ENCODE data around the gene COG7.
"Not testable (repeated sequence)": the region's sequence is repeated elsewhere in the genome, so short reads cannot be mapped to it uniquely, and the experiment has no call there.

COG7 gene

DNA sequence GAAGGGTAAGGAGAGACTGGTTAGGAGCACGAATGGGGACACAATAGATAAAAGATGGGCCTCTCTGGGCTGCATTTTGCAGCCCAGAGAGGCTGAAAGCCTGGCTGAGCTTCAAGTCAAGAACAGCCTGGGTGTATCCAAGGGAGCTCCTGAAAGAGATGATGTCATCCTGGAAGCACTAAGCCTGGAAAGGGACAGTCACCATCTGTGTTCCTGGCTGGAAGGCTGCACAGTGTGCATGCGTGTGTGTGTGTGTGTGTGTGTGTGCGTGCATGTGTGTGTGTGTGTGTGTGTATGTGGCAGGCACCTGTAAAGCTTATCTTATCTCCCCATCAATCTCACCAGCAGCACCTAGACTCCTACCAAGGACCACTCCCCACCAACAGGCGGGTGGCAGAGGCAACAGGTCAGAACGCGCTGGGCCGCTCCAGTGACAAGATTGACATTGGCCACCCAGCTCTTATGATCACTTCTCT lies 44.1 kb downstream of the COG7 start:
- no peak for DNase-seq

DNA sequence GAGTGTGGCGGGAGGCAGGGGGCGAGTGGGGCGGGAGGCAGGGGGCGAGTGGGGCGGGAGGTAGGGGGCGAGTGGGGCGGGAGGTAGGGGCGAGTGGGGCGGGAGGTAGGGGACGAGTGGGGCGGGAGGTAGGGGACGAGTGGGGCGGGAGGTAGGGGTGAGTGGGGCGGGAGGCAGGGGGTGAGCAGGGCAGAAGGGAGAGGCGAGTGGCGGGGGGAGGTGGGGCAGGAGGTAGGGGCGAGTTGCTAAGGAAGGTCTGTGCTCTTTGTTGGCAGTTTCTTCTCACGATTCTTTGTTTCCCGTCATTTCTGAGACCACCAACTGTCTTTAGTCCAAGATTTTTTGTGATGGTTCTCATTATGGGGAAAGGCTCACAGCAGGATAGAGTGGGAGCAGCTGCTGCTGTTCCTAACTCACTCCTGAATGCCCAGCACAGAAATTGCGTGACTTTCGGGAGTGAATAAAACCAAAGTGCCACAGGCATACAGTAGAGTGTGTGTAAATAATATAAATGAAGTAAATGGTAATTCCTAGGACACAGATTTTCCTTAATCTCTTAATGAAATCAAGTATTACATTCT lies 44.7 kb downstream of the COG7 start:
- DNase-seq, result no peak

DNA sequence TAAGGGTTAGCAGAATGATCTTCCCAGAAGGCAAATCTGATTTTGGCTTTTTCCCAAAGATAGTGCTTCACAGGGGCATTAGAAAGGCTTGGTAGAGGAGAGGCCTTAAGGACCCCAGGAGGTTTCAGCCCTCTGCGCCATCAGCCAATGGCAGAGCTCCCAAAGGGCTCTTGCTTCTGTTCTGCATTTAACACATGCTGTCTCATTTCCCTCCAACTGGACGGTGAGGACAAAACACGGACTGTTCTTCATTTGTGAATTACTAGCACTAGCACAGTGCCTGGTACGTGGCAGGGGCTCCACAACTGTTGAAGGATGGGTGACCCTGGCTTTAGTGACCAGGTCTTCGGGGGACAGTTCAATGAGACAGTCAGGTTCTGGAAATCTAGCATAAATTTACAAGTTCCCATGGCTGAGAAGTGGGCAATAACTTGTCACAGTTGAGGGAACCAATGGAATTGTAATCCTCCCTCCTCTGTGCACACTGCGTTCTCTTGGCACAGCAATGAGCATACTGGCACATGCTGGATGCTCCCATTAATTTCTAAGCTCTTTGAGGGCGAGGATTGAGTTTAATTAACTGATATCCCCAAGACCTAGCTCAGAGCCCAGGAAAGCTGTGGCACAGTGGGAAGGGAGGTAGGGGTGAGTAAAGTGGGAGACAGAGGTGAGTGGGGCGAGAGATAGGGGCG lies 45.4 kb downstream of the COG7 start:
- no peak for DNase-seq

DNA sequence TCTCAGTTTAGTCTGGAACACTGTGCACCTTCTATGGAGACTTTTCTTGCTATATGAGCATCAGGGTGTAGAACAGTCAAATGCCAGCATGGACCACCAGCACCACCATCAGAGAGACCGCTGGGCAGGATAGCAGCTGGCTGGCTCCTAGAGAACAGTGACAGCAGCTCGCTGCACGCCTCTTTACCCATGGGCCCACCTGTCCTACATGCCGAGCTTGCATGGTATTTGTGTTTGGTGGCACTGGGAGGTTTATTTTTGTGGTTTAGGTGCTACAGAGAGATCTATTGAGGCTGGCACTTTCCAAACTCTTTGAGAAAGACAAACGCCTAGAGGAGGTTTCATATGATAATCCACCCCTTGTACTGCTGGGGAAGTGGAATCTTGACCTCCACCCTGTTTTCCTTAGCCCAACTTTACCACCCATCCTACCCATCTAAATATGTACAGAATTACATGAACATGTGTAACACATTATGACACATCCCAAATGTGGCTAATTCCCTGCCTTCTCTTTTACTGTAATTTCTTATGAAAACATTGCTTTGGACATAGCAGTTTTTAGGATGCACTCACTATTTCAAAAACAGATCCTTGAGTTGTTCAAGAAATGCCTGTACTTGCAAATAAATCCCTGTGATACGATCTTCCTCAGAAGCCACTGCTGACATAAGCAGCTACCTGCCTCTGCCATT lies 46.3 kb downstream of the COG7 start:
- DNase-seq, result no peak

DNA sequence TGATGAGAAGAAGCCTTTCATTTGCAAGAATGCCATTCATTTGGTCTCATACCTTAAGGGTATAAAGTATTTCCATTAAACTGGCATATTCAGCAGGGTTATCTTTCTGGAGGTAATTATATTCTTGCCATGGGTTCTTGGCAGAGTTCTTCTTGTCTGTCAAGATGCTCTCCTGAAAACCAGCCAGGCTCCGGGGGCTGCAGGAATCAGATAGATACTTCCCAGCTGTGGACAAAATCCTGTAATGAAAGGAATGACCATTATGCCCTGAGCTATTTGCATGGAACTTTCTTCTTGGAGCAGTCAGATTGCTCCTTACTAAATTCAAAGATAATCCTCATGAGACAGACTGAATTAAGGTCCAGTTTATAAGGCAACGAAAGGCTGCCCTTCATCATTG lies 47.0 kb downstream of the COG7 start:
- DNase-seq, result no peak

DNA sequence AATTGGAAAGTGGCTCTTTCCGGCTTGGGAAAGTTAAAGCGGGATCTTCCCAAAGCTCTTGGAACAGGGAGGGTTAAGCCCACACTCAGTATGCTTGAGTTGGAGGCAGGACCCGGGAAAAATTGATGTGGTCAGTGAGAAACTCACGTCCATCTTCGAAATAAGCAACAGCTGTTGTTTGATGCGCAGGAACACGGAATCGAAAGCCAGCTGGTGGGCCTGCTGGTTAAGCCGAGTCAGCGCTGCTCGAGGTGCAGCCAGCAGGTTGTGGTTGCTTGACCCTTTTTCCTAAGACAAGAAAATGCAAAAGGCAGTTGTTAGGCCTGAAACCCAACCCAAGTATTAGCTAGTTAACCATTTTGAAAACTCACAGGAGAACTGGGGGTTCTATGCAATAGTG lies 49.4 kb downstream of the COG7 start:
- no peak for DNase-seq

DNA sequence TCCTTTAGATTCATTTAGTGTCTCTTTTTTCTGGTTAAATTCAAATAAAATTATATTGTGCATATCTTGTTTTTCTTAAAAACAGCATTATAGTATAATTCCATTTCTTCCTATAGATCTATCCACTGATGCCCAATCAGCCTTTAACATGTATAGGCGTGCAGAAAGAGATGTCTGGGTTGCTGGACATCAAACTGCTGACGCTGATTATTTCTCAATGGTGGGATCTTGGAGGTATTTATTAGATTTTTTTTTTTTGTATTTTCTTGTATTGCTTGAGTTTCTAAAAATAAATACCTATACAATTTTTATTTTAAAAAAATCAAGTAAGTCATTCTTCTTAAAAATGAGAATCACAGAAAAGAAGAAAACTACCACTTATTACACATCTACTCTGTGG lies 50.9 kb downstream of the COG7 start:
- DNase-seq, result no peak

DNA sequence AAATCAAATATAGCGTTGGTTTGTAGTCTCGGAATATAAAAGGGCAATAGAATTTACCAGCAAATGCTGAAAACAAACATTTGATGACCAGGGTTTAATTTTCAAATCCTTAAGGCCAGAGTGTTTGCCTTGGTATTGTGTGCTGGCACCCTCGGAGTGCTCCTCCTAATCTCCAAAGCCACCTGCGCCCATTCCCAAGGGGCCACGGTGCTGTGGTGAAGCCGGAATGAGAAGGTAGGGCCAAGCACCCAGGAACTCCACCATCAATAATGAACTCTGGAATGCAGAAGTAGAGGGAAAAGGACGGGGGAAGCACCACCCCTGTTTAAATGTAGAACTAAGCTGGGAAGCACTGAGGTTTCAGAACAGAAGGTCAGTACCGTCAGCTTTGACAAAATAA lies 51.9 kb downstream of the COG7 start:
- DNase-seq, result no peak

DNA sequence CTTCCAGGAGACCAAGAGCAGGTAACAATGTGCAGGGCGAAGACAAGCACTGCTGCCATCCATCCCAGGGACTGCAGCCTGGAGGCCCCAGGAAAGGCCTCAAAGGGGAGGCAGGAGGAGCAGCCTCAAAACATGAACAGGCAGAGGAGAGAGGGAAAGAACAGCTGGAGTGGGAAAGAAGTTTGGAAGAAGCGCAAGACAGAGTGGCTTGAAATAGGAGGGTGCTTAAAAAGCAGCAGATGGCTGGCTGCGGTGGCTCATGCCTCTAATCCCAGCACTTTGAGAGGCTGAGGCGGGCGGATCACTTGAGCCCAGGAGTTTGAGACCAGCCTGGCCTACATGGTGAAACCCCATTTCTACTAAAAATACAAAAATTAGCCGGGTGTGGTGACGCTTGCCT lies 52.5 kb downstream of the COG7 start:
- not testable (repeated sequence) for DNase-seq

DNA sequence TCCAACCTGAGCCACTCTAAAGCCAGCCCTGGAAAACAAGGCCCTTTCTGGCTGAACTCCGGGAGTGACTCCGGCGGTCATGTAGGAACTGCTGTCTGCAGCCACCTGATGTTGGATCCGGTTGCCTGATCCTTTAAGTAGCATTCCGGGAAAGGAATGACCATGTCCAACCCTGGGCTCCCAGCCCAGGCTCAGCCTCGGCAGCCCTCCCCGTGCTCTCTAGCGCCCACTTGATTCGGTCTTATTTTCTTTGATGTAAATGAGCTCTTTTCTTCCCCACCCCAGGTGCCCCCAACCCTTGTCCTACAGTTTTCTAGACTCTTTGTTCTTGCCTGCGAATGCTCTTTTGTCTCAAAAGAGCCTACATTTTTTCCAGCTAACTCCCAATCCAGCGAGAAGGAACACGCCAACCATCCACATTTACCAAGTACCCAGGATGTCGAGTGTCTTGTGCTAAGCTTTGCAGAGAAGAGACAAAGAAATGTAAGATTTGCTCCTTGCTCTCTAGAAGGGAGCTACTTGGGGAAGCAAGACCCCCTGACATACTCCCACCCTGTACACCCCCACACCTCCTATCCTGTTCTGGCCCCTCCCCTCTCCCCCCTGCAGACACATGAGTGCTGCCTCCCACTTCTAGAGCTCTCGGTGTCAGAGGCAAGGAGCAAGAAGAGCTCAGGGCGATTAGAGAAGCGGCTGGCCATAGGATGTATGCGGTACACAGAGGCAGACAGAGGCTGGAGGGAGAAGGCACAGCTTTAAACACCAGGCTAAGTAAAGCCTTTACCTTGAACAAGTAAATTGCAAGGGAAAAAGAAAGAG lies 53.8 kb downstream of the COG7 start:
- DNase-seq, result no peak

DNA sequence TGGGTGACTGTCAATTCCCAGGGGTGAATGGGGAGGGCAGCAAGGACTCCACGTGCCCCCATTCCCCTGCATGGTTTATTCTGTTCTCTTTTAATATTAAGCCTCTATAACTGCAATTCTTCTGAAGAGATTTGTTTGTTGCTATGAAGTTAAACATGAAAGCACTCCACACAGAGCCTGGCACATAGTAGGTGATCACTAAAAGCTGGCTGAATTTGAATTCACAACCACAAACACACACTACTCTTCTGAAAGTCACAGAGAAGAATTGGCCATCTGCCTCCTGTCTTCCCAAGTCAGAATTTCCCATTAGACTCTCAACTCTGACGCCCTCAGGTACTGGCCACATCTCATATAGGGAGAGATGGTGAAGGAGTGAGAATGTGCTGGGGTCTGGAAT lies 55.5 kb downstream of the COG7 start:
- DNase-seq, result no peak

DNA sequence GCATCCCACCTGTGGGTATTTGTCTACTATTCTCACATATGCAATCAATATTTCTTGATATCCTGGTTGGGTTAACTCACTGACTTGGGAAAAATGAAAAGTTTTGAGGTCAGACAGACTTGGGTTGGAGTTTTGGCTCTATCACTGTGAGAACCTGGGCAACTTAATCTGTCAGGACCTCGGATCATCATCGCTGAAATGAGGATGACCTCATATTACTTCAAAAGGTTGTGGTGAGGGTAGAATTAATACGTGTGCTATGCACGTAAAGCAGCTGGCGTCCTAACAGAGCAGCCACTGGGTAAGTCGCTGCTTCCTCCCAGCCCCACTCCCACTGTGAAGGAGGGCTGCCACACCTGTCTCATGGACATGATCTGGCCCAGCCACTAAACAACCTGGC lies 57.3 kb downstream of the COG7 start:
- DNase-seq, result no peak

DNA sequence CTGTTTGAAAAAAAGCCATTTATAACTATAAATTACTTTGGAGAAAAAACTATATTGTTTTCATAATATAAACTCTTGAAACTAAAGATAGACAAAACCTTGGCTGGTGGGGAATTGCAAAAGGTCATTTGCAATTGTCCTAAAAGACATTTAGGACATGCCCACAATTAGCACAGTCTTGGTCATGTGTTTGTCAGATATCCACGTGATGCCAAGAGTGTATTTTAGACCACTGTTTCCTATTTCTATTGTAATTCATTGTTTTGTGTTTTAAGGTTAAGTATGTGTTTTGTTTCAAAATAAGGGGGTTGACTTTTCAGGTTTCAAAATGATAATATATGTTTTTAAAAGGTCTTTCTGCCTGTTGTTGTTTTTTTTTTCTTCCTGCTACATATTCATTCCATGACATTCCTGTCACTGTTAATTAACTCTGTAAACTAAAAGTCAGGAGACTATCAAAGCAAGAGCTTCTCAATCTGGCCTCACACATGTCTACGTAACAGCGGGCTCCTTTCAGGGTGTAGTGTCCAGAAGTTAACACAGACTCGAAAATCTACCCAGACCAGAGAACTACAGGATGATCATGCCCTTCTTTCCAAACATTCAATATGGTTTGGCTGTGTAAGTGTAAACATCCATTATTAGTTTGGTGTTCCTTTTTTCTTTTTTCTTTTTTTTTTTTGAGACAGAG lies 58.7 kb downstream of the COG7 start:
- no peak for DNase-seq

DNA sequence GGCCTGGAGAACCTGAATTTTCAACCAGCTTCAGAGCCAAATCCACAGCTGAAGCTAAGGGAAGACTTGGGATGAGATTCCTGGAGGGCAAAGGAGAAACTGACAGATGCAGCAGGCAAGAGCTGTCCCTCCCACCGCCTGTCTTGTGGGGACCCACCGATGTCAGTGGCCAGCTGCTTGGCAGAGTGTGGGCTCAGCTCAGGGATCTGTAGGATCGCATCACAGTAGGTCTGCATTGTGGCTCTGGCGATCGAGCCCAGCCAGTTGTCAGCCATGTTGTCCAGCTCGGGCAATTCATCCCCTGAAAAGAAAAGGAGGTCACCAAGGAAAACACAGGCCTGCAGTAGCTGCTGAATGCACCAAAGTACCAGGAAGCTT lies 60.8 kb downstream of the COG7 start:
- no peak for DNase-seq

DNA sequence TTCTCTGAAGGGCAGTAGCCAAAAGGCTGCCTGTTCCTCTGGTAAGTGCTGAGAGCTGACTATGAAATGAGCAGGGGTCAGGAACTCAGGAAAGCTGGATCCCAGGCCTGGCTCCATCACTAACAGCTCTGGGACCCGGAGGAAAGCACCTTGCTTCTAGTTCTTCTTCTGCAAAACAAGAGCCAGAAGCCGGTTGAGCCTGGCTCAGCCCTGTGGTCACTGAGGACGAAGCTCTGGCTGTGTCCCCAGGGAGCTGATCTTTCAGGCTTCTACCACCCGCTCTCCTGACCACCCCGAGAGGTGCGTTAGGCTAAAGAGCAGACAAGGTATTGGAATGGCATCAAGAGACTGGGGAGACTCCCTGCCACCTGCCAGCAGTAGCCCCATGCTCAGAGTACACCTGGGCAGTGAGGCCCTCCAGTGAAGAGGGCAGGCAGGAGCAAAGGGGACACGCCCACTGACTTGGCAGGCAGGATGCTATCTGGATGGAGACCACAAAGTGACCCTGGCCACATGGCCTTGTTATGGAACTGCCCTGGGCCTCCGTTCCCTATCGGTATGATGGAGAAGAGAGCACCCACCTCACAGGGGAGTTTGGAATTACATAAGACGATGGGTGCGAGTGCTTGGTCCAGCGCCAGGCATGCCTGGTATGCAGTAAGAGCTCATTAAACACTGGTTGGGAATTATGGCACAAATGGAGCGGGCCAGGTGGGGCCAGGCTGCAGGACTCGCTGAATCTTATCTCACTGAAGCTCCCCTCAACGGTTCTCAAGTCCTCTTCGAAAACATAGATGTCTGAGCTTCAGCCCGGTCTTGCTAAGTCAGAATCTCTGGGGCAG lies 61.4 kb downstream of the COG7 start:
- no peak for DNase-seq

DNA sequence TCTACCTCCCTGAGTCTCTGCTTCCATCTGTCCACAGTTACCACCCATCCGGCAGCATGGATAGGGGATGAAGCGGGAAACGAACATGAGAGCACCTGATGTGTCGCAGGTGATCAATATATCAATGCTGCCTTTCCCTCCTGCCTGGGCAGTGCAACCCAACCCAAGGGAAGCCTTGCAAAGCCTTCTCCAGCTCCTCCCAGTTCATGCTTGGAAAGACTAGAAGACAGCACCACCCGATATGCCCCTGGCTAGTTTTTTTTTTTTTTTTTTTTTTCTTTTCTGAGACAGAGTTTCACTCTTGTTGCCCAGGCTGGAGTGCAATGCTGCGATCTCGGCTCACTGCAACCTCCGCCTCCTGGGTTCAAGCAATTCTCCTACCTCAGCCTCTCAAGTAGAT lies 63.1 kb downstream of the COG7 start:
- not testable (repeated sequence) for DNase-seq

DNA sequence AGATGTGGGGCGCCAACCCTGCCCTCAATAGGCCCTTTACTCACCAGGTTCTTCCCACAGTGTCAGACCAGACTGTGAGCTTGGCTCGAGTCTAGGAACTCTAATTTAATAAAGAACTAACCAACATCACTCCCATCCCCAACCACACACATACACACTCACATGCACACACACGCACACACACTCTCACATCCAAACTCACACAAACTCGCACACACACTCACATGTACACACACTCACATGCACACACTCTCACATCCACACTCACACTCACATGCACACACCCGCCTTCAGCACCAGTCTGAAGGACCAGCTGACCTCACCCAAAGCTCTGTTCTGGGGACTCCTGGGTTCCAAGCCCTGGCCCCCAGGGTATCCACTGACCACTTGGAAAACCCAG lies 63.8 kb downstream of the COG7 start:
- DNase-seq, result no peak

DNA sequence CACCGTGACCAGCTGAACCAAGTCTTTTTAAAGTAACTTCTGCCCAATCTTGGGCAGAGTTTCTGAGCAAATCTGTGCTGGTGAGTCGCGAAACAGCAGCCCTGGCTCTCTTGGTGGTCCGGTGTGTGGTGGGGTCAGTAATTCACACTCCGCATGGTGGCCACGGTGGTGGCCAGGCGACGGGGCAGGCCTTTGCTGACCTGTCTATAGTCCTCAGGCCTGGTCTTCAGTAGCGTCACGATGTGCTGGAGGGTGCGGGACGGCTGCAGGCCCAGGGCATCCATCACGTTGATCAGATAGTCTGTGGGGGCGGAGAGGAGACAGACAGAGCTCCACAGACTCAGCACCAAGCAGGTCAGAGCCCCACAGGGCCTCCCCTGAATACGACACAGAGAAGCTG lies 64.2 kb downstream of the COG7 start:
- no peak for DNase-seq

DNA sequence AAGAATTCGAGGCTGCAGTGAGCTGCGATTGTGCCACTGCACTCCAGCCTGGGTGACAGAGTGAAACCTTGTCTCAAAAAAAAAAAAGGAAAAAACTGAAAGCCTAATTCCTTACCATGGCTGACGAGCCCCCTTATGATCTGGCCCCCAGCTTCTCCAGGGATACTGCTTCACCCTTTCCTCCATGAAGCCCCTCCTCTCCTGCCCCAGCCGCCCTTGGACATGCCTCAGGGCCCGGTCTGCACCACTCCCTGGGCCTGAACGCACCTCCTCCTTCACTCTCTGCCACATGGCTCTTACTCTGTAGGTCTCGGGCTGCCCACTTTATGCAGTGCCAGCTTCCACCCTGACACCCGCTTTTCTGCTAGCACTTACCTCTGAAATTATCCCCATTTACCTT lies 65.3 kb downstream of the COG7 start:
- DNase-seq, result no peak

DNA sequence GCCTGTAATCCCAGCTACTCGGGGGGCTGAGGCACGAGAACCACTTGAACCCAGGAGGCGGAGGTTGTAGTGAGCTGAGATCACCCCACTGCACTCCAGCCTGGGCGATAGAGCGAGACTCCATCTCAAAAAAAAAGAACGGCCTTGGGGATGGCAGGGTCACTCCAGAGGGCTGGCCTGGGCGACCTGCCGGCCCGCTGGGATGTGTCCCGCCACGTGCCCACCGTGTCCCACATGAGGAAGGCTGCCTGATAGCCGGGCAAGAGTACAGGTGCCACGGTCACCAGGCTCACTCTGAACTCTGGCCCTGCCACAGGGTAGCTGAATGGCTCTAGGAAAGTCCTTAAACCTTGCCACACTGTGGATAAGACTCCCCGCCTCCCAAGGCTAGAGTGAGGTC lies 67.5 kb downstream of the COG7 start:
- no peak for DNase-seq

DNA sequence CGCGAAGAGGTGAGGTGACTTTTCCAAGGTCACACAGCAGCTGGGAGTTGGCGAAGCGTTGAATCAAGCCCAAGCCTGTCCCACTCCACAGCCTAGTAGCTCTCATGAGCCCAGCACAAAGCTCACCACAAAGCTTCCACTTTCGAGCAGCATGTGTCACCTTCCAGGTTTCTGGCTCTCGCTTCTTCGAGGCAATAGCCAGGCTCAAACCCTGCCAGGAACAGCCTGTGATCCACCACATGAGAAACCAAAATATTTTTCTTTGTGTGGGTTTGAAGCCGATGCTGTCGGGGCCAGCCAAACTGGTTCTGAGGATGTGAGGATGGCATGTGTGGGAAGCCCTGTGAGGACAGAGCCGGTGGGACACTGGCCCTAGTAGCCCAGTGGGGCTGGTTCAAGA lies 68.1 kb downstream of the COG7 start:
- DNase-seq, result no peak

DNA sequence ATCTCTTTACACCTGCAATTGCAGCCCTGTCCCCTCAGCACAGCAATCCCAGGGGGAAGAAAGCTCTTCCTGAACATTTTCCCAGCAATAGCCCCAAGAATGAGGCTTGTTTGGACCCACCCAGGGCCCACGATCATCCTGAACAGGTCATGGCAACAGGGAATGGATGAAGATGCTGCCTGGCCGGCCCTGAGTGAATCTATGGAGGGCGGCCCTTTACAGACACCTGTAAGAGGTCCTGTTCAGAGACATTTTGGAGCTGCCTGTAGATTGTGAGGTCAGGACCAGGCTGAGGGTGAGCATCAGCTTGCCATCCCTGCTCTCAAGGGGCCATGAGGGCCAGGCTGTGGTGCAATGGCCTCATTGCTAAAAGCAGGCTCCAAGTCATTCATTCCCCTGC lies 69.1 kb downstream of the COG7 start:
- no peak for DNase-seq

Data from activated CD8-positive, alpha-beta memory T cell treated with anti-CD3 and anti-CD28 coated beads, Interleukin-2, amount 50 U/mL, for 48 hours (primary cell).